ENCODE data around the gene MMP1.

GRCh38 chr11:102799681-102800340 lies 1.9 kb upstream of the MMP1 start:
- no peak for TF ChIP-seq CTCF (IDR thresholded peaks at IDR 0.05)
- TF ChIP-seq POLR2A (IDR thresholded peaks at IDR 0.05): no peak

All from esophagus squamous epithelium (tissue), 4 donors.